GM18498 (cell line): ENCODE results near the gene SERPIND1.
"Not testable (repeated sequence)": the region's sequence is repeated elsewhere in the genome, so short reads cannot be mapped to it uniquely, and the experiment has no call there.

Experiments
- ATAC-seq: cut with Tn5 transposase; IDR thresholded peaks from one replicate; pipeline ENCODE4 v1.9.1; 2021; ENCODE audit warnings: mild to moderate bottlenecking, moderate library complexity; ENCODE audit not compliant: unreplicated experiment

Gene SERPIND1

GRCh38 chr22:20746431-20747189 is 27.3 kb upstream of the SERPIND1 start:
- no peak for ATAC-seq

DNA sequence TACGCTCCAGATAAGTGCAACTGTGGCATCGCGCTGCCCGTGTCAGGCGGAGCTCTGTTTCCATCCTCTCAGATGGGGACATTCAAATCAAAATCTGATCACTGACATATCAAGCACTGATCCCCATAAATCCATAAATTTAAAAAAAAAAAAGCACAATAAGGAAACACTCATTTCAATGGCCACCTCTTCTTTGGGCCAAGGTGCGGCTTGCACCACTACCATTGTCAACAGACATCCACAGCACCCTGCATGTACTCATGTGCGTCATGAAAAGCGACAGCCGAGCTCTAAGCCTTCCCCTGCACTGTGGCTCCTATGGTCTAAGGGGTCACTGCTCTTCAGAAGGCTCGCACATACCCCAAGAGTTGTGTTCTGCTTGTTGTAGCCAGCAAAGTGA is 26.7 kb upstream of the SERPIND1 start:
- ATAC-seq = no peak

DNA sequence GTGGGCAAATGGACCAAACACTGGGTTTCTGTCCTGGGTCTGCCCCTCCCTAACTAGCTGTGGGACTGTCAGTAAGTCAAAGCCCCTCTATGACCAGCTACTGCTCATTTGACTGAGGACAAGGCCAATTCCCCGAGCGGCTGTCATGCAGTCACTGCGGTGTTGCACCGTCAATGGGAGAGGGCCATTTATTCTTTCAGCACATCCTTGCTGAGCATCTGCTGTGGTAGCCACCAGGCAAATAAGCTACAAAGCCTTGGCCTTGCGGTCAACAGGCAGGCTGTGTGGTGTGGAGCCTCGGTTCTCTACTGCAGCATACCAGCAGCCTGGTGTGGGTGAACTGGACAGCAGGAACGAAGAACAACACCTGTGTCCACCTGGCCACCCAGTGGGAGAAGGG is 25.8 kb upstream of the SERPIND1 start:
- ATAC-seq = no peak

- ATAC-seq = peak; percentile 68
These were observed 25.0 kb upstream of the SERPIND1 start for GRCh38 chr22:20748731-20749428.

DNA sequence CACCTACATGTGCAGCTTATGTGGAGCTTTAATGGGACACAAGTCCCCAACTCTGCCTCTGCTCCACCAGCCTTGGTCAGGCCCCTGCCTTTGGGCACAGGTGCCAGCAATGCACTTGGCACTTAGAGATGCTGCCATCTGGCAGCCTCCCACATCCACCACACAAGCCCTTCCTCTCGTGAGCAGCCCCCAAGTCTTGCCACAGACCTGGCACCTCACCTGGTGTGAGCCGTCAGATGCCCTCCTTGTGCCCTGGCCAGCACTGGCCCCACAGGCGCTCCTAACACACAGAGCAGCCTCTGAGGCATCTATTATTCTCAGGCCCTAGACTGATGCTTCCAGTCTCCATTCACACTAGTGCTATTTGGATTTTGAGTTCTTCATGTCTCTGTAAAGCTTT is 24.5 kb upstream of the SERPIND1 start:
- ATAC-seq = peak; percentile 9

DNA sequence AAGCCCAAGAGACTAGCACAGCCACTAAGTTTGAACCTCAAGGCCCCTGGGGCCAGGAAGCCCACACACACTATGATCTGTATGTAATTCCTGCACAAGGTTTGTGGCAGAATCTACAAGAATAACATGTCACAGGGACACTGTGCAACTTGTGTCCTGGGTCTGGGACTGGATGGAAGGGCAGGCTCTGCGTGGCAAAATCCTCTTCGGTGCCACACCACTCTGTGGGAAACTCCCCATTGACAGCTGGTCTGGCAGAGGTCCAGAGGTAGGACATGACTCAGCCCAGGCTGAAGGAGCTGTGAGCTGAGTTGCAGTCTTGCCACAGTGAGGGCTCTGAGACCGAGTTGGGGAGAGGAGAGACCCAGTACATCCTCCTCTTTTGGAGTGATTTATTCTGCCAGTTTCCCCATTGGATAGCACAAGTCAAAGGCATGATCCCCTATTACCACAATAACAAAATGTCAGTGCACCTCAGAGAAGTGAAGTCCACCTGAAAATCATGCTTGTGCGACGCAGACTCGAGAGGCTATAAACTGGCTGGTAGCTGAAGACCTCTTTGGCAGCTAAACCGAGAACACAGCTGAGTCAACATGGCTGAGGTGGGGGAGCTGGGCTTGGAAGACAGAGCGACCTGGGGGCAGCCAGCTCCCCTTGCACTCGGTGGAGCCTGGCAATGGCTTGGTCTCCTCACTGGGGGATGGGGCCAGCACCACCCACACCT is 23.3 kb upstream of the SERPIND1 start:
- ATAC-seq = no peak

- no peak for ATAC-seq
These were observed 22.6 kb upstream of the SERPIND1 start for GRCh38 chr22:20751185-20751851.

DNA sequence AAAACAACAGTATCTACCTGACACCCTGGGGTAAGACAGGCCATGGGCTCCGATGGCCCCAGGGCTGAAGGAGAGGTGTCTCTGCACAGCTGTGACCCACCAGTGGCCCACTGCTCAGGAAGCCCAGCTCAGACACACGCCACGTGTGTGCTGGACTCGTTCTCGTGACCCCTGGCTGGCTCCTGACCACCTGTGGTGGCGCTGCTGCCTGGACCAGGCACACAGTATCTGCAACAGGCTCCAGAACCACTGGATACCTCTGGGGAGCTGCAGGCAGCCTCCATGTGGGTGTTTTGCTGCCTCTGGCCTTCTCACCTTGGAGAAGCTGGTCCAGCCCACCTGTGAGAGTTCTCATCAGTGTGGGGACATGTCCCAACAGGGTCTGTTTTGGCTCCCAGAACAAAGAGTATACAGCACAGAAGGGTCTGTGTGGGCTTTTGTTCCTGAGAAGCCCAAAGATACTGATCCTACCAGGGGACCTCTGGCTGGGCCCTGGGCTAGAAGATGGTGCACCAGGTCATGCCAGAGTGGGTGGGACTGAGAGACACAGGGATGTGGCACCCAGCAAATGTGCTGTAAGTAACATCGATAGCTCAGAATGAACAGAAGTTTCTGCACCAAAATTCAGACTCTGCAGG is 21.7 kb upstream of the SERPIND1 start:
- ATAC-seq = no peak

DNA sequence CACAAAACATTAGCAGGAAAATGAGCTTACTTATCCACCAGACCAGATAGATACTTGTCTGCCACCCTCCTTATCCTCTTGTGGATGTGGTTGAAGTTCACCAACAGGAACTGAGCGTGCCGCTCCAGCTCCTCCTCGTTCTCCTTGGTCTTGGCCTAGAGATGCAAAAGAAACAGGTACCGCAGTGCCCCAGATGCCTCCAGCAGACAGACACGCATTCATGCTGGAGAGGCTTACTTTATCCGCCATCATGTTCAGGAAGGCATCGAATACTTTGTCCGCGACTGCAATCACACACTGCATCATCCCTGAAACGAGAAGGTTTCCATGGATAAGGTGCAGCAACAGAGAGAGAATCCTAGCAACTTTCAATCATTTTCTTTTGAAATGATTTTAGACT is 21.0 kb upstream of the SERPIND1 start:
- no peak for ATAC-seq

GRCh38 chr22:20756846-20757245 is 17.1 kb upstream of the SERPIND1 start:
- ATAC-seq = no peak

GRCh38 chr22:20758688-20759087 is 15.2 kb upstream of the SERPIND1 start:
- ATAC-seq = no peak

DNA sequence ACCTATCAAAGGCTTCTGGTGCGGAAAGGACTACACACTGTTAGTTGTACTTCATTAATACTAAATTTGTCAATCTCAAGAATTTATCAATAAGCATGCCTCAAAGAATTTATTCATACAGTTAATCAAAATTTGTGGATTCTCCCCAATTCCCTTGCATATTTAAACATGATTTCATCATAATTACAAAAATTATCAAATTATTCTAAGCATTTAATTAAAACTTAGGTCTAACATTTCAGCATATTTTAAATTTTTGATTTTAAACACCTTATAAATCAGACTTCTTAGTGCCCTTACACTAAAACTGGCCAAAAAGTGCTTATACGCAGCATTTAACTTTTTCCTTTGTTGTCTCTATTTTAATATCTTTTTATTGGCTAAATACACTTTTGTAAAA is 13.8 kb upstream of the SERPIND1 start:
- no peak for ATAC-seq

DNA sequence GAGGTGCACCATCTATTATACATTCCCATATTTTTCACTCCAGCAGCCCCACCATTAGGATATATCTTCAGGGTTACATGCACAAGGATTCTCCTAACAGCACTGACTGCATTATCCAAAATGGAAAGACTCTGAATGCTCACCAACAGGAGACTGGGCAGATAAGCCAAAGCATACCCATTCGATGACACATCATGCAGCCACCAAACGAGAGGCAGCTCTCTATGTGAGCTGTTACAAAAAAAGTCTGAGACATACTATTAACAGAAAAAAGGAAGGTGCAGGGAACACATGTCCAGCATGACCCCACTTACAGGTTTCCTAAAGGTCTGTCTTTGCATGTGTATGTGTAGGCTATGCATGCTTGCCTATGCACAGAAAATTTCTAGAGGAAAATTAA is 12.4 kb upstream of the SERPIND1 start:
- no peak for ATAC-seq

- ATAC-seq = no peak
These were observed 11.6 kb upstream of the SERPIND1 start for GRCh38 chr22:20762233-20762796.

- no peak for ATAC-seq
These were observed 10.1 kb upstream of the SERPIND1 start for GRCh38 chr22:20763630-20764470.

GRCh38 chr22:20764471-20764720 is 9.5 kb upstream of the SERPIND1 start:
- no peak for ATAC-seq

DNA sequence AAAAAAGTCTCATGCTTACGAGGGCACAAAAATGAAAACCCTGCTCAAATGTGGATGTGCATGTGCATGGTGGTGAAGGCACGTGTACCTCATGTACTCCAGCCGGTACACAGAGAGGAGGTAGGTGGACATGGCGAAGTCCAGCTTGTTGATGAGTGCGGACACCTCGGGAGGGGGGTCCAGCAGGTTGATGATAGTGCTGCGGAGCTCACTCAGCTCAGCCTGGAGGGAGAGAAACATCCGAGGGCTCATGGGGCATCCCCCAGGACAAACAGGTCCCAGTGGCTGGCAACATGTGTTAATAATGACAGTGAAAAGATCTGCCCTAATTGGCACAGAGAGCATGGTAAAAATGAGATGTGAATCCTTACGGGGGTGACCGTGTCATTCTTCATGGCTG is 9.2 kb upstream of the SERPIND1 start:
- no peak for ATAC-seq

GRCh38 chr22:20765938-20766337 is 8.0 kb upstream of the SERPIND1 start:
- no peak for ATAC-seq

DNA sequence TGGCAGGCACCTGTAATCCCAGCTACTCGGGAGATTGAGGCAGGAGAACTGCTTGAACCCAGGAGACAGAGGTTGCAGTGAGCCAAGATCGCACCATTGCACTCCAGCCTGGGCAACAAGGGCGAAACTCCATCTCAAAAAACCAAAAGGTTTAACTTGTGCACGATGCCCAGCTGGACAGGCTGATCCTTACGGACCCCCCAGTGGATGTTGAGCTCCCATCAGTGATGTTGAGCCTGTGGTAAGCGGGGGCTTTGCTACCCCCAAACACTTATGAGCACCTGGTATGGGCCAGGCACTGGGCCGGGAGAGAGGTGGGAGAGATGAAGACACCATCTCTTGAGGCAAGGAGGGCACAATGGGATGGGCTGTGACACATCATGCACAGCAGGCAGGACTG is 7.4 kb upstream of the SERPIND1 start:
- ATAC-seq = no peak

GRCh38 chr22:20769496-20769826 is 4.5 kb upstream of the SERPIND1 start:
- not testable (repeated sequence) for ATAC-seq
